Stimulated activated CD8-positive, alpha-beta memory T cell treated with anti-CD3 and anti-CD28 coated beads, Interleukin-4, amount 100 ng/mL, for 48 hours (primary cell): ENCODE results near the gene SELENBP1.

Experiments
- DNase-seq: peaks from one replicate; pipeline ENCODE4 v3.0.0-alpha.2; 2020

SELENBP1 gene

GRCh38 chr1:151343587-151343986 lies 28.9 kb downstream of the SELENBP1 start:
- no peak for DNase-seq

- no peak for DNase-seq
These were observed 29.9 kb downstream of the SELENBP1 start for GRCh38 chr1:151342569-151342968.

GRCh38 chr1:151342021-151342420 lies 30.5 kb downstream of the SELENBP1 start:
- DNase-seq: no peak

GRCh38 chr1:151340870-151341754 lies 31.4 kb downstream of the SELENBP1 start:
- peak; percentile 55 for DNase-seq

- DNase-seq: no peak
These were observed 35.9 kb downstream of the SELENBP1 start for GRCh38 chr1:151336556-151336955.

- no peak for DNase-seq
These were observed 37.7 kb downstream of the SELENBP1 start for GRCh38 chr1:151334822-151335221.

GRCh38 chr1:151327903-151328674 lies 44.4 kb downstream of the SELENBP1 start:
- DNase-seq: peak; percentile 49

GRCh38 chr1:151327223-151327902 lies 45.1 kb downstream of the SELENBP1 start, which contains the start of gene PI4KB:
Gene PI4KB, minus strand, starts transcription at chr1:151327416. Its CDS starts 10,935 bp downstream, at chr1:151316481.
- DNase-seq: peak; percentile 88

- DNase-seq: peak; percentile 73
These were observed 45.8 kb downstream of the SELENBP1 start for GRCh38 chr1:151326619-151327222.

GRCh38 chr1:151325646-151326429 lies 46.7 kb downstream of the SELENBP1 start:
- DNase-seq: no peak

GRCh38 chr1:151325231-151325630 lies 47.3 kb downstream of the SELENBP1 start:
- no peak for DNase-seq

- DNase-seq: no peak
These were observed 48.0 kb downstream of the SELENBP1 start for GRCh38 chr1:151324390-151324930.

GRCh38 chr1:151318975-151319374 lies 53.5 kb downstream of the SELENBP1 start:
- DNase-seq: no peak

- no peak for DNase-seq
These were observed 56.8 kb downstream of the SELENBP1 start for GRCh38 chr1:151315565-151316235.
